ENCODE measurements around the gene OR2A14.

- TF ChIP-seq POLR2A (IDR thresholded peaks at IDR 0.05; ENCODE audit: low read depth, low read length) (no peak), POLR2AphosphoS5 (IDR thresholded peaks at IDR 0.05; ENCODE audit: low read depth, low read length) (no peak)
Measured at GRCh38 chr7:144086730-144087129, 36.2 kb upstream of the OR2A14 start.

Data from GM12891 (cell line).